ENCODE data around the gene ING4. TPM values are rescaled to one million over a fixed set of nuclear protein-coding genes. Genes with fewer than 3 reads are reported as not detected.
A peak's percentile ranks its signal among the peaks of the same experiment; 100 is the strongest.

ING4 gene
- total RNA-seq, 1 experiment from 2014 or later: 20.1 TPM

GRCh38 chr12:6604259-6605029 lies 58.5 kb downstream of the ING4 start:
- TF ChIP-seq CTCF (conservative IDR thresholded peaks at IDR 0.05): no peak
- no peak overlapping the region for H2BK12ac ChIP-seq (ENCODE audit: insufficient read length, low read depth, low read length)
- H3K56ac ChIP-seq (ENCODE audit: insufficient read length, low read depth, low read length): no peak overlapping the region
- H3K23ac ChIP-seq (ENCODE audit: insufficient read length, low read depth, low read length): no peak overlapping the region
- H3K14ac ChIP-seq (ENCODE audit: insufficient read depth, low read length): no peak overlapping the region
- no peak overlapping the region for H2AFZ ChIP-seq (ENCODE audit: low read length)
- H3K9me3 ChIP-seq (ENCODE audit: control insufficient read depth, low read depth, low read length): no peaks in the 10 kb centered on the region
- H4K91ac ChIP-seq (ENCODE audit: insufficient read length, low read depth, low read length): no peak overlapping the region
- no peak overlapping the region for H2AK5ac ChIP-seq (ENCODE audit: insufficient read length, low read length)
- H2BK120ac ChIP-seq (ENCODE audit: low read depth, low read length, poor library complexity, severe bottlenecking): no peak overlapping the region
- peaks cover 5% of the 10 kb centered on the region for H3K23me2 ChIP-seq (ENCODE audit: insufficient read length, low read depth, low read length, poor library complexity, severe bottlenecking)
- H4K5ac ChIP-seq (ENCODE audit: insufficient read length, low read depth, low read length): no peak overlapping the region
- Mint-ChIP-seq H3K9me3 (no peaks in the 10 kb centered on the region), H3K36me3 (ENCODE audit: insufficient read depth in 1 of 3, low read depth in 3 of 3) (peaks cover 52 to 65% (median 64%) of the 10 kb centered on the region in 3 experiments), H3K4me1 (peaks cover 29 to 32% of the 10 kb centered on the region in 2 experiments), H3K27ac (peak overlapping the region in 2 of 3 experiments; percentile 85 to 88; a peak in 5 of 7 replicates), H3K4me3 (no peak overlapping the region; a peak in 3 of 5 replicates), H3K27me3 (ENCODE audit: low read depth) (no peaks in the 10 kb centered on the region)
- H3K79me2 ChIP-seq (ENCODE audit: insufficient read depth, low read length): peaks cover 27% of the 10 kb centered on the region; the same call in 1 of the 2 replicates
- H3K27me3 ChIP-seq (ENCODE audit: insufficient read depth, low read length): no peaks in the 10 kb centered on the region
- no peak overlapping the region for H2BK15ac ChIP-seq (ENCODE audit: low read depth, low read length)
- no peak overlapping the region for H2BK20ac ChIP-seq (ENCODE audit: low read depth, low read length, poor library complexity, severe bottlenecking)
- no peak overlapping the region for H4K8ac ChIP-seq (replicated peaks; ENCODE audit: insufficient read length, low read depth, low read length)
- H3K9ac ChIP-seq (ENCODE audit: extremely low read depth, insufficient read length, low read length): no peak overlapping the region
- no peaks in the 10 kb centered on the region for H4K20me1 ChIP-seq (ENCODE audit: control insufficient read depth, insufficient read depth, insufficient read length)
- H3K18ac ChIP-seq (ENCODE audit: insufficient read length, low read depth, low read length): no peak overlapping the region
- H3K79me1 ChIP-seq (ENCODE audit: insufficient read depth, low read depth, low read length, poor library complexity, severe bottlenecking): peaks cover 3% of the 10 kb centered on the region
- H3K27ac ChIP-seq (ENCODE audit: insufficient read length, low read depth, low read length): no peak overlapping the region
- no peak for DNase-seq
- H3K4me1 ChIP-seq (ENCODE audit: insufficient read depth, low read length): peaks cover 2% of the 10 kb centered on the region; the same call in 1 of the 2 replicates
- no CpG with 5 or more reads among the region's 6 CpGs for WGBS (ENCODE audit: extremely low coverage, insufficient read length, low lambda C conversion rate)
- no peak overlapping the region for H3T11ph ChIP-seq (ENCODE audit: low read length)
- H2BK5ac ChIP-seq (ENCODE audit: insufficient read length, low read length): no peak overlapping the region
- no peak overlapping the region for H3K4ac ChIP-seq (ENCODE audit: low read depth, low read length)
- peak overlapping the region; percentile 63 for H3K4me2 ChIP-seq (ENCODE audit: insufficient read depth, insufficient read length, low read length)

All from H9 (cell line).